ENCODE data around the gene UBAC2.

- TF ChIP-seq CTCF (IDR thresholded peaks at IDR 0.05) (no peak), POLR2AphosphoS5 (IDR thresholded peaks at IDR 0.05) (no peak), EP300 (IDR thresholded peaks at IDR 0.05) (no peak), POLR2A (IDR thresholded peaks at IDR 0.05) (no peak)
These were observed 26.0 kb upstream of the UBAC2 start for GRCh38 chr13:99174533-99175100.

Data from suprapubic skin (tissue), 4 donors.